NOMO-1 (cell line): ENCODE results near the gene CHST10.
"Not testable (repeated sequence)": the region's sequence is repeated elsewhere in the genome, so short reads cannot be mapped to it uniquely, and the experiment has no call there.

ENCODE experiments used
- DNase-seq, 2 experiments: peaks; one replicate each; lab custom pipeline; 2025; ENCODE audit not compliant: unreplicated experiment in 2 of 2; lab: John Stamatoyannopoulos, UW

CHST10 gene

DNA sequence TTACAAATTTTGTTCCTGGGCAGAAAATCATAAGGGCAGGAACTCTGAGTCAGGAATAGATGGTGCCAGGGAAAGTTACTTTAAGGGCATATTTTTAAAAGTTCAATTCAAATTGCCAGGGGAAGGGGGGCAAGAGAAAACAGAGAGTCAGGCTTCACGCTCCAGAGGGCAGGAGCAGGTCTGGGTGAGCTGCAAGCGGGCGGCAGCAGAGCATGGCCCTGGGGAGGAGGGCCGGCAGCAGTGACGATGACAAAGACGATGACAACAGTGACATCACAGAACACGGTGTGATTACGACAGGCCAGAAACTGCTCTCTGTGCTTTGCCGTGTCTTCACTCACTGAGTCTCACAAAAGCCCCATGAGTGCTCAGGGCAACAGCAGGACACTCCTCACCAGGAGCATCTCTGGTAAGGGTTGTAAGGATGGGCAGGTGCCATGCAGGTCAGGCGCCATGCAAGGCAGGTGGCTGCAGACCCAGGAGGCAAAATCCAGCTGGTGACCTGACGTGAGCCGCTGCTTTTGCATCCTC is 23.3 kb downstream of the CHST10 start:
- no peak for DNase-seq

DNA sequence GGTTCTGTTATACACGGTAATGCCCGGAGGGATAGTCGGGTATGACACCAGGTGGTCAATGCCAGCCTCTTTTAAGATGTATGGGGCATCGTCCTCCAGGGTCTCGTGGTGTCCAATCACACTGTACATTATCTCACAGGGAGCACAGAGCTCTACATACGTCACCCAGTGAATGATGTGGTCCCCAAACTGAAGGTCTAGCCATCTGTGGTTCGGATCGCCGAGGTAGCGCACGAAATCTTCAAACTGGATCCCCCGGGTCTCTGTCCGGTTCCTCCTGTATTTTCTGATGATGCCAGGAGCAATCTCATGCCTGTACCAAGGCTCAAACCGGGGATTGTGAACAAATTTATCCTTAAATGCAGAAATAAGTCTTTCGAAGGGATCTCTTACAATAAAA is 24.1 kb downstream of the CHST10 start:
- DNase-seq, result no peak

DNA sequence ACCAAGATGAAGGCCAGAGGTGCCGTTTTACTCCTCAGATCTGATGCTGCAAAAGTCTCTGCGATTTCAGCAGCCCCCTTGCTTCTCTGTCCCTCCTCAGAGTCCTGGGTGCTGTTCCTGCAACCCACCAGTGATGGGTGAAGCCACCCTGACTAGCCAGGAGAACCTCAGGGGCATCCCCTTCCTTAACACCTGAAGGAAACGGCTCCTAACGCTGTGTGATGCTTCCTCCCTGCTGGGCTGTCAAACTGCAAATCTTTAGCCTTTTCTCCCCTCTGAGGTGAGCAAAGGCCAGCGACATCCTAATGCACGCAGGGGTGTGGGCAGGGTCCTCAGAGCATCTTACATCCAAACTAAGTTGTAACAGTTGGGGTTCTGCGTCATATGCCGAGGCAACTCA is 24.8 kb downstream of the CHST10 start:
- DNase-seq, result no peak

DNA sequence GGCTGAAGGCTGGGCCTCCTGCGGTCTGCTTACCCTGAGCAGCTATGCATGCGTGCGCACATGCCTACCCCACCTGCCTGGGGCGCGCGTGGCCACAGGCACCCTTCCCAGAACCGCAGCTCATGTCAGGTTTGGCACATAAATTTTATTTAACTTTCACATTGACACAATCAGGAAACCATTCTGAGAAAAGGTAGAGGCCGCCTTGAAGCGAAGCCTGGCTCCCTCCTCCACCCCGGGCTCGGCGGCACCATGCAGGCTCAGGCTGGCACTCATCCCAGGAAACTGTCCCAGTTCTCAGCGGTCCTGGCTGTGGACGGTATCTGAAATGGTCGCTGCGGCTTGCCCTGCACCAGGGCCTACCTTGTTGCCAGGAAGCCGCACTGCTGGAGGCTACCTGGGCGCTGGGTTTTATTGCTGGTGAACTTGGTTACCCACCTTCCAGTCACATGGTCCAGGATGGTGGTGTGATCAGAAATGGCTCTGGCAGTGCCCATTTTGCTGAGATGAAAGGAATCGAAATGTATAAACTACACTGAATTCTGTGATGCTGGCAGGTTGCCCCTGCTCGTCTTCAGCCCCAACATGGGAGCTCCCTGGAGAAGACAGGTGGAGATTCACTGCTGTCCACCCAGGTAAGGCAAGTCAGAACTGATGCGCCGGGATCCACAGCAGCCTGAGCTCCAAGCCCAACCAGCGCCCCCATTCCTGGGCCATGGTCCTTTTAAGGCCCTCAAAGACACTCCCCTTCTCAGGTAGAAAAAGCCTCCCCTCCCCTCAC is 25.5 kb downstream of the CHST10 start:
- DNase-seq, result no peak

DNA sequence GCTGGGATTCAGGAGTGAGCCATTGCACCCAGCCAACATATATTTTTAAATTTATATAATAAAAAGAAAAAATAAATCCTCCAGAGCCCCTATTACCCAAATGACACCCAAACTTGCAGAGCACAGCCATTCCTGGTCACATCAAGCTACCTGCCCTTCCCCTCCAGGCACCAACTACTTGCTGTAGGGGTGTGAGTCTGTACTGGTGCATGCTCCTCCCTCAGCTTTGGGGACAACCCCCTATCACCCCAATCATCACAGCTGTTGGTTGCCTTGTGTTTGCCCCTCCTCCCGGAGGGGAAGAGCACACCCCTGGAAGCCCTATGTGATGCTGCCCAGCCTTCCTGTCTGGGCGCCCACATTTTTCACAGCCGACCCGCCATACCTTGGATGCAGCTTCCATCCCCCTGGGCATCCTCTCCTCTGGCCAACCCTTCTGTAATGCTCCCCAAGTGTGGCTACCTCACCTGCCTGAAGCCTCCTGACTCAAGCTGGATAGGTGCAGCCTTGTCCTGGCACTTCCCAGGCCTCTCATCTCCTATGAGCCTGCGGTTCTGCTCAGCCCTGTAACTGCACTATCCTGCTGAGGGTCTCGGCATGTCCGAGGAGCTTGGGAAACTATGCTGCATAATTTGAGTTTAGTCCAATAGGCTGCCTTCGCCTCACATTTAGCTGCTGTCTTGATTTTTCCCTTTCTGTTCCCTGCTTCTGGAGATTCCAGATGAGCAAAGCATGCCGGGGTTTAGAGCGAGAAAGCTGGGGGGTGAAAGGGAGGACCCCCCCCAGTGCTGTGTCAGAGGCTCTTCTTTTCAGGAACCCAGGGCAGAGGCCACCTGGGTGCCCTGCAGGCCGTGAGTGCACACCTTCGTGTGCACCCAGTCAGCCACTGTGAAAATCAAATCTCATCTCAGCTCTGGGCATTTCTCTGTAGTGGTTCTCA is 27.2 kb downstream of the CHST10 start:
- no peak for DNase-seq

DNA sequence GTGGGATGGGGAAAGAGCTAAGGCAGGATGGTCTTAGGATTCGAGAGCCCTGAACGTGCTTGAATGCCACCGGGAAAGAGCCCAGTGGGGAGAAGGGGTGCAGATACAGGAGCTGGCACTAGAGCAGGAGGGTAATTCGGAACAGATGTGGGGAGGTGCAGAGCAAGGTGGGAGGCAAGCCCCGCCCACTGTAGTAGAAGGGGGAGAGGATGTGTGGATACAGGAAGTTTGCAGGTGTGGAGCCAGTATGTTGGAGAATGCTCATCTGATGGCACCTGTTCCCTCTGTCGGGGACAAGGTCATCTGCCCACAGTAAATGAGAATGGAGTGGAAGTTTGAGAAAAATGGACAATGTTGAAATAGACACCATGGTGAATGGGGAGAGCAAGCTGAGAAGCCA is 28.8 kb downstream of the CHST10 start:
- DNase-seq, result no peak

DNA sequence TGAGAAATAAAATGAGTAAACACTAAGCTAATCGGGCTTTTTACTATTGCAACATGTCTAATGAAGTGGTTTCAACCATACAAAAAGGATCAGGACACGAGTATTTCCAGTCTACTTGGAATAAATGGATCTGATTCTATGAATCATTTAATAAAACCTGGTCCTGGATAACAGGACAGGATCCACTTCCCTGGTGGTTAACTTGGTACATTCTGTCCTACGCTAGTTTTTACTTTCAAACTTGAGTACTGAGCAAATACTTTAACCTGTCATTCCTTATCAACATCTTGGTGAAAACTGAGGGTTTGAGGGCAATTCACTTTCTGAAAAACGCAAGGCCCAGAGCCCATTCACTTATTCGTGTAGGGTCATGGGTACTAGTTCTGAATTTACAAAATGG is 33.5 kb downstream of the CHST10 start:
- DNase-seq, result no peak

DNA sequence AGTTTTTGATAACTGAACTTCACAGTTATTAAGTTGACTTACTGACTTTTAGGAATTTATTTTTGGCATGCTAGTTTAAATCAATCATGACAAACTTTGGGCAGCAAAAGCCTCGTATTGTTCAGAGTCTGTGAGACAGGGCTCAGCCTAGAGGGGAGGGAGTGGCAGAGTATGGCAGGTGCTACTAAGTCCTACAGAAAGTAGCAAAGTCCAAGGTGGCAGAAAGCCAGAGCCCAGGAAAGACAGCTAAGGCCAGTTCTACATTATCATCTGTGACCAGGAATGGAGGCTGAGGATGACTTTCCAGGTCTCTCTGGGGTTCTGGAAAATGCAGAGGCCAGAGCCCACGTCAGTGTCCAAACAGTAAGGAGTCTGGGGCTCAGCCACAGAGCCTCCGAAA is 34.2 kb downstream of the CHST10 start:
- DNase-seq, result no peak

DNA sequence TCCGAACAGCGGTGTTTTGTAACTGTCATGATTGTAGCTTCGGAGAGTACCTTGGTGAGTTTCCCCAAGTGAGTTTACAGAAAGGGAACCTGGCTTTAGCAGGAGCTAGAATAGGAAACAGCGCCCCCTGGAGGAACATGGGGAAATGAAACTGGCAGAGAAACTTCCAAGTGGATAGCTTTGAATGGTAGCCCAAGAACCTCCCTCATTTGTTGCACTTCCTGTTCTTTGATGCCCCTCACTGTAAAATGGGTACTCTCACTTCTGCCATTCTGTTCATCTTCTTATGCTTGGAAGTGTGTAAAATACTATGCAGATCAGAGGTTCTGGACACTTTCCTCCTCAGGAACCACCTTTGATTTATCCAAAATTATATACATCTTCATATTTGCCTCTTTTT is 36.2 kb downstream of the CHST10 start:
- peak; percentile 87 to 95 for DNase-seq

DNA sequence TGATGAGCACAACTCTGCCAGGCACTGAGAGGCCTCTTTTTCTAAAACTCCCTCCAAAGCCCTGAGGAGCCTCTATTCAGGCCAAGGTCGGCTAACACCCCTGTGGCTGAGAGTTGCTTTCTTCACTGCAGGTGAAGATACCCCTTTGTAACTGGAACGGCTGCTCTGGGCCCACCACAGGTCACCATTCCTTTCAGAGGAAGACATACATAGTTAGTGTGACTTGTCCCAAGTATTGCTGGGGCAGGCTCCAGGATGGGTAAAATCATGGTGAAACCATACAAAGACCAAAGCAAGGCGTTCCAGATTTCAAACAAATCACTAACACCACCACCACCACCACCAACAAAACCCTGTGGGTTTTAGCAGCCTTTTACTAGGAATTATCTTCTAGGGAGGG is 36.8 kb downstream of the CHST10 start:
- DNase-seq, result no peak

DNA sequence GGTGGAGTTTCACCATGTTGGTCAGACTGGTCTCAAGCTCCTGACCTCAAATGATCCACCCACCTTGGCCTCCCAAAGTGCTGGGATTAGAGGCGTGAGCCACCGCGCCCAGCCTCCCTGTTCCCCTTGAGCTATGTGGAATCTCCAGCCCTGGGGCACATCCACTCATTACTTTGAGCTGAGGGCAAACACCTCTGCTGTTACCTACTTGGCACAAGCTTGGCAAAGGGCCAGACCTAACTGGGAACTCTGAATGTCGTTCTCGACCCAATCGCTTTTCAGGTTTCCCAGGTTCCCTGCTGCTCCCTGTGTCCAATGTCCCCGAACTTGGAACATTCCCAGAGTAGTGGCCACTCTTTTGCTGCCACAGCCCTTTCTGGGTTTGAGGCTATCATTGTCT is 40.6 kb downstream of the CHST10 start:
- no peak for DNase-seq

DNA sequence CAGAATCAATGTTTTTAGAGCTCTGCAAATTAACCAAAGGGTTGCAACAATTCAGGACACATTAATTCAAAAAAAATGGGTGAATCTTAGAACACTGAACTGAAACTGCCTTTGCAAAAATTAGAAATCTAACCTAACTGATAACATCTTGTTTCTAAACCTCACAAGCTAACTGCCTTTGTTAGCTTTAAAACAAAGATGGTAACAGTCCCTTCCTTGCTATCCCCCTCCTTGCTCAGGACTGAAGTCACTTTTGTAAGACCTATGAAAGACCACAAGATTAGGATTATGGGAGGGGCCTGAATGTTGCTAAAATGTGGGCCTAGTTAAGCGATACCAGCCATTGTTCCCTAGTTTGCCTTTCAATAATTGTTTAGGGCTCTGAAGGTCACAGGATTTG is 50.3 kb downstream of the CHST10 start:
- no peak for DNase-seq

DNA sequence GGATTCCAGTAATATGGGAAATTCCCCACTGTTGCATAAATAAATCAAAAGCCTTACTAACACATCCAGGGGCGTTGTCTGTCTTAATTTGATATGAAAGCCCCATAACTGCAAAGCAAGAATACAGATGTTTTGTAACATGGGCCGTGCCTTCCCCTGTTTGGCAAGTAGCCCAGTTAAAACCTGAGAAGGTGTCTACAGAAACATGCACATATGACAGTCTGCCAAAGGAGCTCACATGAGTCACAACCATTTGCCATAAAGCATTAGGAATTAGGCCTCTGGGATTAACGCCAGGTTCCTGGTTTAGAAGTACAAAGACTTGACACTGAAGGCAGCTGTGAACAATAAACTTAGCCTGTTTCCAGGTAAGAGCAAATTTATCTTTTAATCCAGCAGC is 52.0 kb downstream of the CHST10 start:
- no peak for DNase-seq

DNA sequence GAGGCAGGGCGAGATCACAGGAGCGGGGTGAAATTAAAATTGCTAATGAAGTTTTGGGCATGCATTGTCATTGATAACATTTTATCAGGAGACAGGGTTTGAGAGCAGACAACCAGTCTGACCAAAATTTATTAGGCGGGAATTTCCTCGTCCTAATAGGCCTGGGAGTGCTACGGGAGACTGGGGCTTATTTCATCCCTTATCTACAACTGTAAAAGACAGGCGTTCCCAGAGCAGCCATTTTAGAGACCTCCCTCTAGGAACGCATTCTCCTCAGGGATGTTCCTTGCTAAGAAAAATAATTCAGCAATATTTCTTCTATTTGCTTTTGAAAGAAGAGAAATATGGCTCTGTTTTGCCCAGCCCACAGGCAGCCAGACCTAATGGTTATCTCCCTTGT is 55.2 kb downstream of the CHST10 start:
- DNase-seq, result not testable (repeated sequence)

DNA sequence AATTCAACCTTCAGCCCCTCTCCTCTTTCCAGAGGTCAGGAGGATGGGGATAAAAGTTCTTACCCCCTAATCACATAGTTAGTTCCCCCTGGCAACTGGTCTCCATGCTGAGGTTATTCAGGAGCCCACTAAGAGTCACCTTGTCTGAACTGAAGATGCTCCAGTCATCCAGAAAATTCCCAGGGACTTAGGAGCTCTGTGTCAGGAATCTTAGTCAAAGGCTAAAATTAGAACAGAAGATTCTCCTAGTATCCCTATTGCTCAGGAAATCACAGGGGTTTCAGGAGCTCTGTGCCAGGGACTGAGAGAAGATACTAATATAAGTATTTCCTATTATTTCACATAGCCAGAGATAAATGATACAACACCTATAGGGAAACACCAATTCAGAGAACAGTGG is 57.9 kb downstream of the CHST10 start:
- no peak for DNase-seq

DNA sequence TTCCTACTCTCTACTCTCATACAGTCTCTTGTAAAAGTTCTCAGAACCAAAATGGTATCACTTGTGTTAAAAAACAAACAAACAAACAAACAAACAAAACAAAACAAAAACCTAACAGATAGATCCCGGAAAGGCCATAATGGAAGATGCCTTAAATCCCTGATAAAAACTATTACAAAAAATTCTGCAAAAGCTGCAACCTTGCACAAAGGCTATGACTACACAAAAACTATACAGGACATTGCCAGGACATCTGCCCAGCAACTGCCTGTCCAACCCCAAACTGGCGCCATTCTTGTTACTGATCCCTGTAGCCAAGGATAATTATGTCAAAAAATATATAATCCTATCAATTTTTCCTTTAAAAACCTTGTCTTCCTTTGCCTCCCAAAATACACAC is 58.9 kb downstream of the CHST10 start:
- DNase-seq, result no peak

DNA sequence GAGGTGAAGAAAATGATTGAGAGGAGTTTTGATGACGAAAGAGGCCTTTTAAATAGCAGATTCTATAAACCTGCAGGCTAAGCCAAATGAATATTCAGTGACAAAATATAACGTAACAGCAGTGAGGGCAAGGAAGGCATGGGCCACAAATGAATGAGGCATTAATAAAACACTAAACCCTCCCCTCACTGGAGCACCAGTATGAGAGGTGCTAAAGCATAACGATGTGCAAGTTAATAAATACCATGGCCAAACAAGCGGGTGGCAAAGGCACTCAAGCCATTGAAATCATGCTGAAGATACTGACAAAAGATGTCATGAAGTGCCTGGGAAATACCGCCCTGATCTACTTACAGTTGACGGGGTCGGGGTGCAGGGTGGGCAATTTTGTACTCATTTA is 64.9 kb downstream of the CHST10 start:
- no peak for DNase-seq

DNA sequence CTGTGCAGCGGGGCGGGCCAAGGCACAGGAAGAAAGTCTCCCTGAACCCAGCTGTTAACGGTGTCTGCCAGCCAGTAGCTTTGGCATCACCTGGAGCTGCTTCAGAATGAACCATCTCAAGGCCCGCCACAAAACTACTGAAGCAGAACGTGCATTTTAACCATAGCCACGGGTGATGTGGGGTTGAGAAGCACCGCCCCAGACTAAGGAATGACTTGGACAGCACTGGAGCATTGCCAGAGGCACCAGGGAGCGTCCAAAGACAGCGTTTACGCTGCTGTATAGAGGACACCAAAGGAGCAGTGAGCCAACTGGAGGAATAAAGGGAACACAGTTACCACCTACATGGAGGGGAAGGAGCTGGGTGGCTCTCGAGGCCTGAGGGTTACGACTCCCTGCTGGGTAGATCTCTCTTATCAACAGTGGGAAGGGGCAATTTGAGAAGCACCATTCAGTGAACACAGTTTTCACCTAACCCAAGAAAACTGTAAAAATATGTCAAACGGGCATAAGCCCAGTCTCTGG is 66.7 kb downstream of the CHST10 start:
- DNase-seq, result no peak

DNA sequence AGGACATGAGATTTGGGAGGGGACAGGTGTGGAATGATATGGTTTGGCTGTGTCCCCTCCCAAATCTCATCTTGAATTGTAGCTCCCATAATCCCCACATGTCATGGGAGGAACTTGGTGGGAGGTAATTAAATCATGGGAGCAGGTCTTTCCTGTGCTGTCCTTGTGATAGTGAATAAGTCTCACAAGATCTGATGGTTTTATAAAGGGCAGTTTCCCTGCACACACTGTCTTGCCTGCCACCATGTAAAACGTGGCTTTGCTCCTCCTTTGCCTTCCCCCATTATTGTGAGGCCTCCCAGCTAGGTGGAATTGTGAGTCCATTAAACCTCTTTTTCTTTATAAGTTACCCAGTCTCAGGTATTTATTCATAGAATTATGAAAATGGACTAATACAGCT is 72.3 kb downstream of the CHST10 start:
- not testable (repeated sequence) for DNase-seq

DNA sequence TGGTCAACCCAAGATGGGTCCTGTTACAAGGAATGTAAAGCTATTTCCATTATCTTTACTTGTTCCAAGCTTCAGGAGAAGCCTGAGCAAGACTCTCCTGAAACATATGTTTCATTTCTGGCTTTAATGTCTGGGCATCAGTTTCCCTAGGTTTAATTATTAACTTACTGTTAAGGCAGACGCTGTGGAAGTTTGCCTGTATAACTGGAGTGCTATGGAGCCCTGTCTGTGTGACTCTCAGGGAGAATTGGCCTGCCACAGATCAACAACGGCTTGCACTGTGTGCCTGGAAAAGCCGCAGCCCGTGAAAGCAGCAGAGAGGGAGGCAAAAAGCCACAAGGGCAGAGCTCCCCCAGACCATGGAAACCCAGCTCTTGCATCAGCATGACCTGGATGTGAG is 73.0 kb downstream of the CHST10 start:
- no peak for DNase-seq

DNA sequence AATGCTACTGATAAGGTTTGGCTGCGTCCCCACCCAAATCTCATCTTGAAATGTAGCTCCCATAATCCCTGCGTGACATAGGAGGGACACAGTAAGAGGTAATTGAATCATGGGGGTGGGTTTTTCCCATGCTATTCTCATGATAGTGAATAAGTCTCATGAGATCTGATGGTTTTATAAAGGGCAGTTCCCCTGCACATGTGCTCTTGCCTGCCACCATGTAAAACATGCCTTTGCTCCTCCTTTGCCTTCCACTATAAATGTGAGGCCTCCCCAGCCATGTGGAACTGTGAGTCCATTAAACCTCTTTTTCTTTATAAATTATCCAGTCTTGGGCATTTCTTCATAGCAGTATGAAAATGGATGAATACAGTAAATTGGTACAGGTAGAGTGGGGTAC is 75.0 kb downstream of the CHST10 start:
- DNase-seq, result not testable (repeated sequence)
